IMR-90 (cell line): ENCODE results near the gene SELENOP. TPM values are rescaled to one million over a fixed set of nuclear protein-coding genes. Genes with fewer than 3 reads are reported as not detected.

ENCODE experiments used
- ATAC-seq: fragments of 200-7000 bp; cut with Tn5 transposase; 2 replicates; pipeline ENCODE4 v1.9.1; 2020; ENCODE audit warnings: low read depth, mild to moderate bottlenecking, moderate library complexity
- BruUV-seq: library from RNA; stranded (reverse); fragments of 400-500 nt; replicated peaks from 2 replicates; lab custom pipeline; 2021; lab: Mats Ljungman, UMichigan
- CTCF ChIA-PET: fragments of 300-600 bp; formaldehyde crosslinking; extraction: SDS; loops from one replicate; lab custom pipeline; 2021; ENCODE audit warnings: antibody characterized with exemption; lab: Yijun Ruan, JAX
- POLR2A ChIA-PET: fragments of 300-600 bp; sonication (Branson Sonifier 250); formaldehyde crosslinking; loops from one replicate; lab custom pipeline; 2022; ENCODE audit warnings: antibody characterized with exemption; ENCODE audit not compliant: unreplicated experiment; lab: Charles Lee
- DNase-seq: peaks from one replicate; pipeline ENCODE4 v3.0.0; 2013
- H2AFZ ChIP-seq: replicated peaks from 2 replicates; pipeline ENCODE3; 2013; ENCODE audit warnings: low read length, mild to moderate bottlenecking; ENCODE audit not compliant: poor library complexity
- H2AK5ac ChIP-seq: 2 replicates; pipeline ENCODE4 v1.6.1; 2013; ENCODE audit warnings: low read depth, low read length, inconsistent platforms
- H2AK9ac ChIP-seq: replicated peaks from 2 replicates; pipeline ENCODE3; 2013; ENCODE audit warnings: mild to moderate bottlenecking, low read depth, low read length, moderate library complexity; ENCODE audit not compliant: poor library complexity
- H2BK120ac ChIP-seq: 2 replicates; pipeline ENCODE4 v1.6.1; 2013; ENCODE audit warnings: low read depth, low read length, inconsistent platforms
- H2BK15ac ChIP-seq: 3 replicates; pipeline ENCODE4 v1.6.1; 2013; ENCODE audit warnings: low read depth, low read length, inconsistent platforms
- H2BK20ac ChIP-seq: 2 replicates; pipeline ENCODE4 v1.6.1; 2013; ENCODE audit warnings: low read depth, mild to moderate bottlenecking, inconsistent platforms, low read length, moderate library complexity
- H2BK5ac ChIP-seq: 2 replicates; pipeline ENCODE4 v1.6.1; 2013; ENCODE audit warnings: mild to moderate bottlenecking, low read depth, low read length, inconsistent platforms; ENCODE audit not compliant: poor library complexity, severe bottlenecking
- H3K14ac ChIP-seq: replicated peaks from 2 replicates; pipeline ENCODE4 v1.6.1; 2013; ENCODE audit warnings: low read depth, low read length, inconsistent platforms
- H3K18ac ChIP-seq: 2 replicates; pipeline ENCODE4 v1.6.1; 2013; ENCODE audit warnings: low read depth, low read length, control low read depth
- H3K23ac ChIP-seq: 2 replicates; pipeline ENCODE4 v1.6.1; 2013; ENCODE audit warnings: low read depth, low read length, inconsistent platforms
- H3K27ac ChIP-seq: 2 replicates; pipeline ENCODE4 v1.5.1; 2013; ENCODE audit warnings: mild to moderate bottlenecking, control low read depth, low read length; ENCODE audit not compliant: insufficient read depth
- H3K27me3 ChIP-seq: 2 replicates; pipeline ENCODE4 v1.6.1; 2013; ENCODE audit warnings: low read length; ENCODE audit not compliant: control insufficient read depth, insufficient read depth
- H3K36me3 ChIP-seq: 2 replicates; pipeline ENCODE4 v1.6.1; 2013; ENCODE audit warnings: low read length, mixed read lengths; ENCODE audit not compliant: control insufficient read depth, insufficient read depth
- H3K4ac ChIP-seq: 2 replicates; pipeline ENCODE4 v1.6.1; 2013; ENCODE audit warnings: low read depth, low read length, inconsistent platforms
- H3K4me1 ChIP-seq: 2 replicates; pipeline ENCODE4 v1.6.1; 2013; ENCODE audit warnings: low read length, mixed read lengths; ENCODE audit not compliant: control insufficient read depth, insufficient read depth
- H3K4me2 ChIP-seq: 2 replicates; pipeline ENCODE4 v1.6.1; 2013; ENCODE audit warnings: low read depth, mild to moderate bottlenecking, control low read depth, low read length, moderate library complexity
- H3K4me3 ChIP-seq: 2 replicates; pipeline ENCODE4 v1.5.1; 2013; ENCODE audit warnings: low read depth, mild to moderate bottlenecking, control low read depth, low read length, moderate library complexity; ENCODE audit not compliant: insufficient read depth
- H3K56ac ChIP-seq: 2 replicates; pipeline ENCODE4 v1.6.1; 2013; ENCODE audit warnings: low read length, inconsistent platforms; ENCODE audit not compliant: insufficient read depth; ENCODE audit errors: extremely low read depth
- H3K79me1 ChIP-seq, 2 experiments: 2 replicates each; pipeline ENCODE4 v1.6.1; 2013; ENCODE audit warnings: low read length in 2 of 2, inconsistent platforms in 1 of 2, low read depth in 1 of 2
- H3K9ac ChIP-seq: 2 replicates; pipeline ENCODE4 v1.6.1; 2013; ENCODE audit warnings: low read depth, low read length, control low read depth
- H3K9me1 ChIP-seq: 2 replicates; pipeline ENCODE4 v1.6.1; 2013; ENCODE audit warnings: low read length, inconsistent platforms; ENCODE audit not compliant: insufficient read depth
- H3K9me3 ChIP-seq: 2 replicates; pipeline ENCODE4 v1.6.1; 2013; ENCODE audit warnings: low read length; ENCODE audit not compliant: control insufficient read depth, insufficient read depth
- H4K20me1 ChIP-seq: 2 replicates; pipeline ENCODE4 v1.6.1; 2013; ENCODE audit warnings: low read length, inconsistent platforms; ENCODE audit not compliant: insufficient read depth
- H4K5ac ChIP-seq: 2 replicates; pipeline ENCODE4 v1.6.1; 2013; ENCODE audit warnings: mild to moderate bottlenecking, low read depth, low read length, control low read depth
- H4K8ac ChIP-seq, 2 experiments: 2 replicates each; pipeline ENCODE4 v1.6.1; 2013; ENCODE audit warnings: low read depth in 2 of 2, low read length in 2 of 2, control low read depth in 1 of 2, inconsistent platforms in 1 of 2
- H4K91ac ChIP-seq: 2 replicates; pipeline ENCODE4 v1.6.1; 2013; ENCODE audit warnings: low read depth, low read length, inconsistent platforms; ENCODE audit not compliant: insufficient read depth
- CHD1 ChIP-seq: IDR thresholded peaks from 2 replicates; pipeline ENCODE4 v1.6.1; 2012; ENCODE audit warnings: low read depth, low read length, improper control_type of control experiment
- MAFK ChIP-seq: IDR thresholded peaks from 2 replicates; pipeline ENCODE4 v1.6.1; 2012; ENCODE audit warnings: low read depth, low read length, improper control_type of control experiment
- MXI1 ChIP-seq: IDR thresholded peaks from 2 replicates; pipeline ENCODE4 v1.6.1; 2012; ENCODE audit warnings: low read depth, mild to moderate bottlenecking, low read length, moderate library complexity, borderline replicate concordance
- RAD21 ChIP-seq: IDR thresholded peaks from 2 replicates; pipeline ENCODE4 v1.6.1; 2012; ENCODE audit warnings: low read length, improper control_type of control experiment
- dilution Hi-C: fragments of 300-500 bp; cut with HindIII; formaldehyde crosslinking; loops from one replicate; pipeline ENCODE4 v1.14.3; 2018; ENCODE audit warnings: low sequenced_read_pairs; ENCODE audit not compliant: unreplicated experiment
- in situ Hi-C: fragments of 300-500 bp; cut with MboI; formaldehyde crosslinking; loops from 3 replicates; pipeline ENCODE4 v1.14.3; 2019; ENCODE audit warnings: low sequenced_read_pairs, inconsistent platforms, mixed read lengths
- intact Hi-C: fragments of 100-400 bp; cut with micrococcal nuclease; formaldehyde crosslinking; loops from 2 replicates; pipeline ENCODE4 v1.10.0; 2022
- polyA plus RNA-seq, 3 experiments: library from polyadenylated mRNA; depleted of rRNA; stranded (reverse); fragments of >200 nt; gene quantifications; 2 replicates each; pipeline ENCODE4 v1.2.3, GENCODE V29; 2012; ENCODE audit warnings: low replicate concordance in 1 of 3
- total RNA-seq: library from RNA; depleted of rRNA; stranded (reverse); fragments of >200 nt; gene quantifications from 2 replicates; pipeline ENCODE4 v1.2.3, GENCODE V29; 2012

SELENOP gene
- total and polyA plus RNA-seq, 2 of the 4 experiments (the other 2 are of a cell fraction): 0.55 to 1.1 TPM

DNA sequence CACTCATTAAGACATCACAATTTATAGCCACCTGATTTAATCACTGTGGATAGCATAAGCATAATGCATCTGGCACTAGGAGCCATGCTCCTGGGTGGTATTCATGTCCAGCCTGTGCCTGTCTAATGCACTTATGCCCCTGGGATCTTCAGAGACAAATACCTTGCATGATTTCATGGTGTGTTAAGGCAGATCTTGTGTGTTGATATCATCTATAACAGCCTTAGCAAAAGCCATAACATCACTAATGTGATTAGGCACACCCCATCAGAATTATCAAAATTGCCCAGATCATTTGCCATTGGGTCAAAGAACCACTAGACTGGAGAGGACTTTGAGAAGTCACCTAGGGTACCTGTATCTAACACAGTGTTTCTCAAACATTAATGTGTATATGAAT lies 43.7 kb upstream of the SELENOP start:
- POLR2A ChIA-PET: no interaction called here
- CTCF ChIA-PET: no interaction called here
- no peak overlapping the region for H3K27ac ChIP-seq

More for the DNA sequence above, 43.7 kb upstream of the SELENOP start:
- H2BK120ac ChIP-seq: no peak overlapping the region
- ATAC-seq (no peak), DNase-seq (no peak)
- no peaks in the 10 kb centered on the region for H3K79me1 ChIP-seq
- no peak overlapping the region for H2AK9ac ChIP-seq
- no peak overlapping the region for H3K23ac ChIP-seq
- H2AK5ac ChIP-seq: no peak overlapping the region
- intact Hi-C loops (no loop called here), dilution Hi-C loops (no loop called here), in situ Hi-C loops (no loop called here)
- no peak overlapping the region for H4K8ac ChIP-seq
- TF ChIP-seq CHD1 (no peak), MXI1 (no peak), MAFK (no peak), RAD21 (no peak)
- no peak overlapping the region for H3K4me2 ChIP-seq
- no peak overlapping the region for H4K91ac ChIP-seq
- H2BK20ac ChIP-seq: no peak overlapping the region
- H3K36me3 ChIP-seq: no peaks in the 10 kb centered on the region
- no peak overlapping the region for H3K14ac ChIP-seq
- H3K18ac ChIP-seq: no peak overlapping the region
- no peaks in the 10 kb centered on the region for H3K27me3 ChIP-seq
- no peak overlapping the region; the same call in 1 of the 2 replicates for H4K5ac ChIP-seq
- H3K9me1 ChIP-seq: no peaks in the 10 kb centered on the region
- no peak overlapping the region for H2BK5ac ChIP-seq
- H3K4me3 ChIP-seq: no peak overlapping the region
- H3K4ac ChIP-seq: no peak overlapping the region
- H4K20me1 ChIP-seq: no peaks in the 10 kb centered on the region
- H2BK15ac ChIP-seq: no peak overlapping the region
- no peak overlapping the region for H2AFZ ChIP-seq
- no peak overlapping the region for H3K9ac ChIP-seq
- H3K9me3 ChIP-seq: no peaks in the 10 kb centered on the region
- peaks cover 2% of the 10 kb centered on the region; the same call in 1 of the 2 replicates for H3K4me1 ChIP-seq
- H3K56ac ChIP-seq: no peak overlapping the region
- no TSS peak for BruUV-seq
